Neural cell (in vitro differentiated cells): ENCODE results near the gene RAVER2.

Source experiments
- EZH2 ChIP-seq: fragments of 200-600, 300-800 bp; shearing (Covaris generic), sonication (generic); IDR thresholded peaks from 2 replicates; pipeline ENCODE4 v1.6.1; 2014; ENCODE audit warnings: antibody characterized with exemption, low read length, borderline replicate concordance, mild to moderate bottlenecking; ENCODE audit not compliant: insufficient read depth, poor library complexity, severe bottlenecking
- POLR2AphosphoS5 ChIP-seq: IDR thresholded peaks from 2 replicates; pipeline ENCODE4 v1.6.1; 2012
- RAD21 ChIP-seq: fragments of 450-650 bp; conservative IDR thresholded peaks from 2 replicates; pipeline ENCODE4 v1.6.1; 2014; ENCODE audit warnings: antibody characterized with exemption, mild to moderate bottlenecking, moderate library complexity
- SMC3 ChIP-seq: fragments of 450-650 bp; conservative IDR thresholded peaks from 2 replicates; pipeline ENCODE4 v1.6.1; 2014; ENCODE audit warnings: antibody characterized with exemption, mild to moderate bottlenecking, moderate library complexity; ENCODE audit not compliant: poor library complexity
- TF ChIP-seq, protein P1 (sequence below): fragments of 450-650 bp; IDR thresholded peaks from 2 replicates; pipeline ENCODE4 v1.5.1; 2014; ENCODE audit warnings: antibody characterized with exemption, mild to moderate bottlenecking, moderate library complexity; ENCODE audit not compliant: poor library complexity, severe bottlenecking

DNA sequence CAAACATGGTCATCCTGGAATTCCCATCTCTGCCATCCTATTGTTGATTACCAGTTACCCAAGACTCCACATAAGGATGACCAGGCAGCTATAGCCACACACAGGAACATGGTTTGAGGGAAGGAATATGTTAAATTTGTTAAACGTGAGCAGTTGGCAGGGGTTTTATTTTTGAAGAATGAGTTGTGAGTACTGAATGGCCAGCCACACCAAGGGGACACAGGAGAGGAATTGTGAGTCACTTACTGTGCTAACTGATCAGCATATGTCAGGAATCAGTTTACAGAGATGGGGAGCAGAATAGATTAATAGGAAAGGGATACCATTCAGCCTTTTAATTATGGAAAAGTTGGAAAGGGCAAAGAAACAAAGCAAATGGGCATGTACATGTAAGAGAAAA is 39.3 kb upstream of the RAVER2 start:
- TF ChIP-seq RAD21 = no peak
- TF ChIP-seq SMC3 = no peak
- TF ChIP-seq POLR2AphosphoS5 = no peak
- TF ChIP-seq, protein P1, sequence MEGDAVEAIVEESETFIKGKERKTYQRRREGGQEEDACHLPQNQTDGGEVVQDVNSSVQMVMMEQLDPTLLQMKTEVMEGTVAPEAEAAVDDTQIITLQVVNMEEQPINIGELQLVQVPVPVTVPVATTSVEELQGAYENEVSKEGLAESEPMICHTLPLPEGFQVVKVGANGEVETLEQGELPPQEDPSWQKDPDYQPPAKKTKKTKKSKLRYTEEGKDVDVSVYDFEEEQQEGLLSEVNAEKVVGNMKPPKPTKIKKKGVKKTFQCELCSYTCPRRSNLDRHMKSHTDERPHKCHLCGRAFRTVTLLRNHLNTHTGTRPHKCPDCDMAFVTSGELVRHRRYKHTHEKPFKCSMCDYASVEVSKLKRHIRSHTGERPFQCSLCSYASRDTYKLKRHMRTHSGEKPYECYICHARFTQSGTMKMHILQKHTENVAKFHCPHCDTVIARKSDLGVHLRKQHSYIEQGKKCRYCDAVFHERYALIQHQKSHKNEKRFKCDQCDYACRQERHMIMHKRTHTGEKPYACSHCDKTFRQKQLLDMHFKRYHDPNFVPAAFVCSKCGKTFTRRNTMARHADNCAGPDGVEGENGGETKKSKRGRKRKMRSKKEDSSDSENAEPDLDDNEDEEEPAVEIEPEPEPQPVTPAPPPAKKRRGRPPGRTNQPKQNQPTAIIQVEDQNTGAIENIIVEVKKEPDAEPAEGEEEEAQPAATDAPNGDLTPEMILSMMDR = no peak
- no peak for TF ChIP-seq EZH2
